ENCODE measurements around the gene APOLD1.
"Not testable (repeated sequence)": the region's sequence is repeated elsewhere in the genome, so short reads cannot be mapped to it uniquely, and the experiment has no call there.

Gene APOLD1

GRCh38 chr12:12836571-12836970, 51.1 kb downstream of the APOLD1 start:
- Mint-ChIP-seq H3K36me3 (peaks cover 13% of the 10 kb centered on the region), H3K27ac (no peak overlapping the region), H3K4me3 (no peak overlapping the region), H3K4me1 (ENCODE audit: low read depth) (peaks cover 24% of the 10 kb centered on the region), H3K27me3 (no peaks in the 10 kb centered on the region), H3K9me3 (ENCODE audit: low read depth) (no peaks in the 10 kb centered on the region)

- Mint-ChIP-seq H3K36me3 (peaks cover 10% of the 10 kb centered on the region), H3K4me1 (ENCODE audit: low read depth) (peaks cover 24% of the 10 kb centered on the region), H3K27ac (peak overlapping the region; percentile 24), H3K27me3 (no peaks in the 10 kb centered on the region), H3K4me3 (no peak overlapping the region), H3K9me3 (ENCODE audit: low read depth) (no peaks in the 10 kb centered on the region)
Observed at GRCh38 chr12:12837025-12837812, 51.8 kb downstream of the APOLD1 start.

GRCh38 chr12:12837813-12838153, 52.3 kb downstream of the APOLD1 start:
- Mint-ChIP-seq H3K9me3 (ENCODE audit: low read depth) (no peaks in the 10 kb centered on the region), H3K4me1 (ENCODE audit: low read depth) (peaks cover 24% of the 10 kb centered on the region), H3K27me3 (no peaks in the 10 kb centered on the region), H3K36me3 (peaks cover 9% of the 10 kb centered on the region), H3K4me3 (no peak overlapping the region), H3K27ac (no peak overlapping the region)

- H3K36me3 Mint-ChIP-seq, result peaks cover 7% of the 10 kb centered on the region
- H3K27ac Mint-ChIP-seq, result peak overlapping the region; percentile 16
- no peaks in the 10 kb centered on the region for H3K27me3 Mint-ChIP-seq
- no peak overlapping the region for H3K4me3 Mint-ChIP-seq
- no peaks in the 10 kb centered on the region for H3K9me3 Mint-ChIP-seq (ENCODE audit: low read depth)
- peaks cover 24% of the 10 kb centered on the region for H3K4me1 Mint-ChIP-seq (ENCODE audit: low read depth)
Observed at GRCh38 chr12:12839003-12839395, 53.5 kb downstream of the APOLD1 start.

GRCh38 chr12:12839439-12839838, 54.0 kb downstream of the APOLD1 start:
- H3K9me3 Mint-ChIP-seq (ENCODE audit: low read depth); H3K4me3 Mint-ChIP-seq; H3K36me3 Mint-ChIP-seq; H3K27me3 Mint-ChIP-seq: not testable (repeated sequence)
- peaks cover 24% of the 10 kb centered on the region for H3K4me1 Mint-ChIP-seq (ENCODE audit: low read depth)
- H3K27ac Mint-ChIP-seq, result peak overlapping the region; percentile 16

GRCh38 chr12:12839873-12840579, 54.6 kb downstream of the APOLD1 start:
- peaks cover 24% of the 10 kb centered on the region for H3K4me1 Mint-ChIP-seq (ENCODE audit: low read depth)
- H3K36me3 Mint-ChIP-seq, result peaks cover 6% of the 10 kb centered on the region
- H3K4me3 Mint-ChIP-seq, result no peak overlapping the region
- H3K27ac Mint-ChIP-seq, result no peak overlapping the region
- H3K27me3 Mint-ChIP-seq, result no peaks in the 10 kb centered on the region
- H3K9me3 Mint-ChIP-seq (ENCODE audit: low read depth), result no peaks in the 10 kb centered on the region

- H3K9me3 Mint-ChIP-seq (ENCODE audit: low read depth), result no peaks in the 10 kb centered on the region
- H3K4me1 Mint-ChIP-seq (ENCODE audit: low read depth), result peaks cover 26% of the 10 kb centered on the region
- no peak overlapping the region for H3K4me3 Mint-ChIP-seq
- H3K36me3 Mint-ChIP-seq, result peaks cover 6% of the 10 kb centered on the region
- no peak overlapping the region for H3K27ac Mint-ChIP-seq
- H3K27me3 Mint-ChIP-seq, result no peaks in the 10 kb centered on the region
Observed at GRCh38 chr12:12840580-12840899, 55.1 kb downstream of the APOLD1 start.
